Thyroid gland (tissue), 4 donors: Measurements from ENCODE around the gene ARFGEF2. TPM values are rescaled to one million over a fixed set of nuclear protein-coding genes. Genes with fewer than 3 reads are reported as not detected.

Source experiments
- DNase-seq, 2 donors: peaks; one replicate each; pipeline ENCODE4 v3.0.0-alpha.2; 2019
- H3K27ac ChIP-seq, 3 donors: fragments of 200-600 bp; sonication (generic); 1 replicate in 2 of 3; 2 replicates in 1 of 3; pipeline ENCODE4 v1.5.1; 2016 to 2019; ENCODE audit warnings: mild to moderate bottlenecking in 1 of 3, moderate library complexity in 1 of 3
- H3K27me3 ChIP-seq: fragments of 200-600 bp; sonication (generic); one replicate; pipeline ENCODE4 v1.5.1; 2019
- H3K36me3 ChIP-seq, 2 donors: fragments of 200-600 bp; sonication (generic); one replicate each; pipeline ENCODE4 v1.5.1; 2016 to 2019
- H3K4me1 ChIP-seq, 2 donors: fragments of 200-600 bp; sonication (generic); one replicate each; pipeline ENCODE4 v1.5.1; 2017 to 2019
- H3K4me3 ChIP-seq, 3 donors: fragments of 200-600 bp; sonication (generic); replicated peaks in 1 of 3; 1 replicate in 2 of 3; 2 replicates in 1 of 3; pipeline ENCODE4 v1.5.1; 2016; ENCODE audit warnings: mild to moderate bottlenecking in 1 of 3
- H3K9me3 ChIP-seq: fragments of 200-600 bp; sonication (generic); one replicate; pipeline ENCODE4 v1.5.1; 2017
- POLR2A ChIP-seq, 2 donors: fragments of 450-650 bp; IDR thresholded peaks; one replicate each; pipeline ENCODE4 v1.6.1; 2017; ENCODE audit warnings: antibody characterized with exemption in 2 of 2, mild to moderate bottlenecking in 2 of 2, moderate library complexity in 1 of 2
- WGBS, 2 donors: methylation state at CpG; one replicate each; pipeline ENCODE4 v1.1.5; 2017; 5-methylcytosine and 5-hydroxymethylcytosine counted together
- intact Hi-C: fragments of 100-400 bp; cut with DNase I; formaldehyde crosslinking; loops from one replicate; pipeline ENCODE4 v1.15.1; 2023
- total RNA-seq, 4 donors: library from RNA; depleted of rRNA; stranded (reverse); fragments of >200 nt; gene quantifications; one replicate each; pipeline ENCODE4 v1.2.3, GENCODE V29; 2016
- TF ChIP-seq, protein P1 (sequence below), 6 experiments: fragments of 200-600 bp in 3 of 6; fragments of 450-650 bp in 3 of 6; sonication (generic) in 3 of 6; IDR thresholded peaks; one replicate each; pipeline ENCODE4 v1.5.1; 2016 to 2019; ENCODE audit warnings: antibody characterized with exemption in 6 of 6, mild to moderate bottlenecking in 2 of 6, inconsistent platforms in 1 of 6, moderate library complexity in 1 of 6

Gene ARFGEF2
- total RNA-seq, 4 donors from 2014 or later, result 92.3 to 131 (median 101) TPM

DNA sequence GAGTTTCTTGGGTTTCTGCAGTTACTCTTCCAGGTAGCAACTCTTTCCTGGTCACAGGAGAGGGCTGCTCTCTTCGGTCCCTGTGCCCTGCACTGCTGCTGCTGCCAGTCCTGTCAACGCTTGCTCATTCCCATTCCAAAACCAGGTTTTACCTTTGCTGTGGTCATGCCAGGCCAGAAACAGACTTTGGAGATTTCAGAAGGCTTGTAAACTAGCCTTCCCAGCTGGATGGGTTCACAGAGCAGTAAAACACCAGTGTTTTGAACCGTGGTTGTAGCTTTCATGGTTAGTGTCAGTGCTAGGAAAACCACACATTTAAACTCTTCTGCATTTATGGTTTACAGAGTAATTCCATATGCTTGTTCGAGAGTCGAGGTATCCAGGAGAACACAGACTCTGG lies 16.2 kb downstream of the ARFGEF2 start:
- peak; percentile 36 to 59 for DNase-seq
- Histone ChIP-seq H3K4me3 (no peak overlapping the region), H3K9me3 (no peaks in the 10 kb centered on the region), H3K27me3 (no peaks in the 10 kb centered on the region), H3K27ac (peak overlapping the region; percentile 61 to 84 (median 68)), H3K4me1 (peaks cover 49 to 59% of the 10 kb centered on the region in 2 donors), H3K36me3 (no peaks in the 10 kb centered on the region)
- TF ChIP-seq, protein P1, sequence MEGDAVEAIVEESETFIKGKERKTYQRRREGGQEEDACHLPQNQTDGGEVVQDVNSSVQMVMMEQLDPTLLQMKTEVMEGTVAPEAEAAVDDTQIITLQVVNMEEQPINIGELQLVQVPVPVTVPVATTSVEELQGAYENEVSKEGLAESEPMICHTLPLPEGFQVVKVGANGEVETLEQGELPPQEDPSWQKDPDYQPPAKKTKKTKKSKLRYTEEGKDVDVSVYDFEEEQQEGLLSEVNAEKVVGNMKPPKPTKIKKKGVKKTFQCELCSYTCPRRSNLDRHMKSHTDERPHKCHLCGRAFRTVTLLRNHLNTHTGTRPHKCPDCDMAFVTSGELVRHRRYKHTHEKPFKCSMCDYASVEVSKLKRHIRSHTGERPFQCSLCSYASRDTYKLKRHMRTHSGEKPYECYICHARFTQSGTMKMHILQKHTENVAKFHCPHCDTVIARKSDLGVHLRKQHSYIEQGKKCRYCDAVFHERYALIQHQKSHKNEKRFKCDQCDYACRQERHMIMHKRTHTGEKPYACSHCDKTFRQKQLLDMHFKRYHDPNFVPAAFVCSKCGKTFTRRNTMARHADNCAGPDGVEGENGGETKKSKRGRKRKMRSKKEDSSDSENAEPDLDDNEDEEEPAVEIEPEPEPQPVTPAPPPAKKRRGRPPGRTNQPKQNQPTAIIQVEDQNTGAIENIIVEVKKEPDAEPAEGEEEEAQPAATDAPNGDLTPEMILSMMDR (IDR thresholded peaks at IDR 0.05), result no peak
- TF ChIP-seq POLR2A (IDR thresholded peaks at IDR 0.05), result no peak
- intact Hi-C loops, result no loop called here
- 46 to 59% methylated on average over 5 of the region's 5 CpGs for WGBS, 2 donors

DNA sequence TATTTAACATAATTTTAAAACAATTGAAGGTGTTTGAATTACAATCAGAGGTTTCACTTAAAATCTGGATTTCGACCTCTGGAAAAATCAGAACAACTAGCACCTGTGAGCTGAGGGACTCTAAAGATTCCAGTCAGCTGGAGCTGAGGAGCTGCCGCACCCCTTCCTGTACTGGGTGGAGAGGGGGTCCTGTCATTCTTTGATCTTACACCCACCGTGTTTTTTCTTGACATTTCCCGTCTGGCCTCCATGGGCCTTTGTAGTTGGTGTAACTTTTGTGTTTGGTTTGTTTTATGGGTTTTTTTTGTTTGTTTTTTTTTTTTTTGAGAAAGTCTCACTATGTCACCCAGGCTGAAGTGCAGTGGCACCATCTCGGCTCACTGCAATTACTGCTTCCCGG lies 17.2 kb downstream of the ARFGEF2 start:
- Histone ChIP-seq H3K9me3 (no peaks in the 10 kb centered on the region), H3K36me3 (peaks cover 0 to 4% of the 10 kb centered on the region in 2 donors), H3K27ac (peak overlapping the region; percentile 61 to 84 (median 68)), H3K4me1 (peaks cover 41 to 49% of the 10 kb centered on the region in 2 donors), H3K27me3 (no peaks in the 10 kb centered on the region), H3K4me3 (no peak overlapping the region)
- 29 to 38% methylated on average over 6 of the region's 6 CpGs for WGBS, 2 donors
- no peak for TF ChIP-seq POLR2A (IDR thresholded peaks at IDR 0.05)
- TF ChIP-seq, protein P1 (IDR thresholded peaks at IDR 0.05), result no peak
- intact Hi-C loops, result no loop called here
- DNase-seq, result peak; percentile 53 to 61

DNA sequence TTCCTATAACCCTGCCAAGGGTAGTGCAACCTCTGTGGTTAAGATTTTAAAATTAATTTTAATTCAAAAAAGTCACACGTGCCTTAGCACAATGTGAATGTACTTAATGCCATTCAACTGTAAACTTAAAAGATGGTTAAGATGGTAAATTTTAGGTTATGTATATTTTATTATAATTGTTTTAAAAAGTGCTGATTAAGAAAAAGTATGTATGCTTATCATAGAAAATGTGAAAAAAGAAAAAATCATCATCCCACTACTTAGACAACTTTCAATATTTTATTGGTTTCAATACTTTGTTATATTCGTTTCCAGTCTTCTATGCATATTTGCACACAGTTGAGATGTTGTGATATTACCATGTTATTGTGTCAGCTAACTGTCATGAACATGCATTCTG lies 18.7 kb downstream of the ARFGEF2 start:
- peak overlapping the region in 2 of 3 donors; percentile 20 to 61 for H3K27ac ChIP-seq
- peaks cover 0 to 13% of the 10 kb centered on the region in 2 donors for H3K36me3 ChIP-seq
- H3K4me1 ChIP-seq, result peaks cover 32 to 39% of the 10 kb centered on the region in 2 donors
- WGBS, 2 donors, result 45 to 48% methylated on average over 2 of the region's 2 CpGs
- intact Hi-C loops, result no loop called here
- no peaks in the 10 kb centered on the region for H3K9me3 ChIP-seq
- no peaks in the 10 kb centered on the region for H3K27me3 ChIP-seq
- no peak overlapping the region for H3K4me3 ChIP-seq
- no peak for DNase-seq
- TF ChIP-seq POLR2A (IDR thresholded peaks at IDR 0.05), result no peak
- TF ChIP-seq, protein P1 (IDR thresholded peaks at IDR 0.05), result no peak

DNA sequence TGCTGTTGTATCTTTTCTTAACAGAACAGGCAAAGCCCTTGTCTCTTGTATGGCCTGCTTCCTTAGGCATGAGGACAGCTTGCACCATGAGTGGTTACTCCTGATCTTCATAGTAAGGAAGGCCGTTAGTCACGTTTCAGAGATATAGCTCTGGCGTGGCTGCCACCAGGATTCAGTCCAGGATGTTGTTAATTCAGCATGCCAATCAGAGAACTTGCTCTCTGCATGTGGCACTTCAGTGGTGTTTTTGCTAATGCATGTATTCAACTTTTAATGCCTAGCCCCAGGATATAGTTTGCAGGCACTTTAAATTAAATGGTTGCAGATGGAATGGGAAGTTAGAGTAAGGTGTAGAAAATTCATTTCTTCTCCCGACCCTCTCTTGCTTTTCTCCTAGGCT lies 20.0 kb downstream of the ARFGEF2 start:
- DNase-seq, result no peak
- TF ChIP-seq POLR2A (IDR thresholded peaks at IDR 0.05), result no peak
- TF ChIP-seq, protein P1 (IDR thresholded peaks at IDR 0.05), result no peak
- Histone ChIP-seq H3K4me1 (peaks cover 39 to 43% of the 10 kb centered on the region in 2 donors), H3K27ac (peak overlapping the region in 1 of 3 donors; percentile 32), H3K36me3 (peaks cover 0 to 13% of the 10 kb centered on the region in 2 donors), H3K4me3 (no peak overlapping the region), H3K9me3 (no peaks in the 10 kb centered on the region), H3K27me3 (no peaks in the 10 kb centered on the region)
- intact Hi-C loops, result no loop called here
- 76 to 84% methylated on average over 4 of the region's 4 CpGs for WGBS, 2 donors

DNA sequence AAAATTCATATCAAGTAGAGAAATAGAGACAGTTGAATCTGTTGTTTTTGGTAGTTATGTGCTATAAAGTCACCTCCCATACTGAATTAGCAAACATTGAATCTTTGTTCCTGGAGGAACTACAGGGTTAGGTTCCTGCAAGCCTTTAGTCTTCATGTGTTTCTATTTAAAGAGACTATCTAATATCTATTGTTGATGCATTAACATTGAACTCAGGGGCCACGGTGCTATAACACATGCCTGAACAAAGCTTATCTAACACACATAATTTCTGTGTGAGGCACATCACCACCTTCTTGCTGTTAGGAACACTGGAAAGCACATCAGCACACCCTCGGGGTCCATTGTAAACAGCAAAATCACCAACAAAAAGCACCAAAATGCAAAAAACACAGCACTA lies 21.2 kb downstream of the ARFGEF2 start:
- H3K9me3 ChIP-seq, result no peaks in the 10 kb centered on the region
- no peak overlapping the region for H3K4me3 ChIP-seq
- no peaks in the 10 kb centered on the region for H3K27me3 ChIP-seq
- intact Hi-C loops, result no loop called here
- peaks cover 0 to 13% of the 10 kb centered on the region in 2 donors for H3K36me3 ChIP-seq
- H3K4me1 ChIP-seq, result peaks cover 30 to 34% of the 10 kb centered on the region in 2 donors
- no peak for TF ChIP-seq POLR2A (IDR thresholded peaks at IDR 0.05)
- TF ChIP-seq, protein P1 (IDR thresholded peaks at IDR 0.05), result no peak
- no peak overlapping the region for H3K27ac ChIP-seq
- 87 to 92% methylated on average over 2 of the region's 2 CpGs for WGBS, 2 donors
- DNase-seq, result no peak
